DND-41 (cell line): ENCODE data around the gene TMEM132D.

Source experiments
- EZH2 ChIP-seq: IDR thresholded peaks from 3 replicates; pipeline ENCODE4 v1.6.1; 2012; ENCODE audit warnings: borderline replicate concordance, low read depth, mild to moderate bottlenecking, moderate library complexity, low read length, inconsistent platforms; ENCODE audit not compliant: severe bottlenecking
- TF ChIP-seq, protein P1 (sequence below): IDR thresholded peaks from 2 replicates; pipeline ENCODE4 v1.5.1; 2012; ENCODE audit warnings: borderline replicate concordance, low read length, moderate library complexity, mild to moderate bottlenecking; ENCODE audit not compliant: poor library complexity, severe bottlenecking; ENCODE audit errors: extremely low read depth

- TF ChIP-seq, protein P1, sequence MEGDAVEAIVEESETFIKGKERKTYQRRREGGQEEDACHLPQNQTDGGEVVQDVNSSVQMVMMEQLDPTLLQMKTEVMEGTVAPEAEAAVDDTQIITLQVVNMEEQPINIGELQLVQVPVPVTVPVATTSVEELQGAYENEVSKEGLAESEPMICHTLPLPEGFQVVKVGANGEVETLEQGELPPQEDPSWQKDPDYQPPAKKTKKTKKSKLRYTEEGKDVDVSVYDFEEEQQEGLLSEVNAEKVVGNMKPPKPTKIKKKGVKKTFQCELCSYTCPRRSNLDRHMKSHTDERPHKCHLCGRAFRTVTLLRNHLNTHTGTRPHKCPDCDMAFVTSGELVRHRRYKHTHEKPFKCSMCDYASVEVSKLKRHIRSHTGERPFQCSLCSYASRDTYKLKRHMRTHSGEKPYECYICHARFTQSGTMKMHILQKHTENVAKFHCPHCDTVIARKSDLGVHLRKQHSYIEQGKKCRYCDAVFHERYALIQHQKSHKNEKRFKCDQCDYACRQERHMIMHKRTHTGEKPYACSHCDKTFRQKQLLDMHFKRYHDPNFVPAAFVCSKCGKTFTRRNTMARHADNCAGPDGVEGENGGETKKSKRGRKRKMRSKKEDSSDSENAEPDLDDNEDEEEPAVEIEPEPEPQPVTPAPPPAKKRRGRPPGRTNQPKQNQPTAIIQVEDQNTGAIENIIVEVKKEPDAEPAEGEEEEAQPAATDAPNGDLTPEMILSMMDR: no peak
- no peak for TF ChIP-seq EZH2
These were observed 506 bp downstream of the TMEM132D start for GRCh38 chr12:129903092-129903945.
